Cardiac fibroblast (primary cell): ENCODE measurements around the gene PCDHB16.
A peak's percentile ranks its signal among the peaks of the same experiment; 100 is the strongest.
"Not testable (repeated sequence)": the region's sequence is repeated elsewhere in the genome, so short reads cannot be mapped to it uniquely, and the experiment has no call there.

Experiments
- DNase-seq, 2 donors: peaks; one replicate each; pipeline versions ENCODE4 v3.0.0 to v3.0.0-alpha.2; 2010; ENCODE audit warnings: low read depth in 2 of 2
- H3K4me3 ChIP-seq, 2 donors: replicated peaks in 1 of 2; 1 replicate in 1 of 2; 2 replicates in 1 of 2; pipeline ENCODE4 v1.5.1; 2011; ENCODE audit warnings: low read depth in 2 of 2, low read length in 2 of 2, mild to moderate bottlenecking in 2 of 2, moderate library complexity in 1 of 2
- TF ChIP-seq, protein P1 (sequence below): IDR thresholded peaks from one replicate; pipeline ENCODE4 v1.5.1; 2011; ENCODE audit warnings: low read depth, mild to moderate bottlenecking, low read length, inconsistent platforms

PCDHB16 gene

DNA sequence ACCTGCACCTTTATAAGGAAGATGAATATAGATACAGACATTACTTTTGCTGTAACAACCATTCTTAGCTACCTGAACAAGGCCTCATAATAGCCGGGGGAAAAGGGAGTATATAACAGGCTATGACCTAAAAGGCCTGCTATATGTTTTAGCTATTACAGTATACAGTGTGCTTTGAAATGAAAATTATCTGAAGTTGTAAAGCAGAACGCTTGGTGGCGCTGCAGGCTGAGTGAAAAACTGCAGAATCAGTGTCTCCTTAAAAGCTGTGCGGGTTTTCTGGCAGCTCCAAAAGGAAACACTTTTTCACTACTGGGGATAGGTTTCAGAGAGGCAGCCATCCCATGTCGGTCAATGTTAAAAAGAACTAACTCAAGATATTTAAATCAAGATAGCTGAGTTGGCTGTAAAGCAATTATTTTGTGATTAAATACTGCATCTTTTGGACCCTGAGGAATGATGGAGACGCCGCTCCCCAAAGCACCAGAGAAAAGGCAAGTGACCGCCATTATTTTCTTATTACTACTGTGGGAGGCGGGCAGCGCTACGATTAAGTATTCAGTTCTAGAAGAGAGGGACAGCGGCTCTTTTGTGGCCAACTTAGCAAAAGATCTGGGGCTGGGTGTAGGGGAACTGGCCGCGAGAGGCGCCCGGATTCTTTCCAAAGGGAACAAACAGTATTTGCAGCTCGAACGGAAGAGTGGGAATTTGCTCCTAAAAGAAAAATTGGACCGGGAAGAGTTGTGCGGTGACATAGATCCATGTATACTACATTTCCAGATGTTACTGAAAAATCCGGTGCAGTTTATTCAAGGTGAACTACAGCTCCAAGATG, 26.4 kb upstream of the PCDHB16 start:
- TF ChIP-seq, protein P1, sequence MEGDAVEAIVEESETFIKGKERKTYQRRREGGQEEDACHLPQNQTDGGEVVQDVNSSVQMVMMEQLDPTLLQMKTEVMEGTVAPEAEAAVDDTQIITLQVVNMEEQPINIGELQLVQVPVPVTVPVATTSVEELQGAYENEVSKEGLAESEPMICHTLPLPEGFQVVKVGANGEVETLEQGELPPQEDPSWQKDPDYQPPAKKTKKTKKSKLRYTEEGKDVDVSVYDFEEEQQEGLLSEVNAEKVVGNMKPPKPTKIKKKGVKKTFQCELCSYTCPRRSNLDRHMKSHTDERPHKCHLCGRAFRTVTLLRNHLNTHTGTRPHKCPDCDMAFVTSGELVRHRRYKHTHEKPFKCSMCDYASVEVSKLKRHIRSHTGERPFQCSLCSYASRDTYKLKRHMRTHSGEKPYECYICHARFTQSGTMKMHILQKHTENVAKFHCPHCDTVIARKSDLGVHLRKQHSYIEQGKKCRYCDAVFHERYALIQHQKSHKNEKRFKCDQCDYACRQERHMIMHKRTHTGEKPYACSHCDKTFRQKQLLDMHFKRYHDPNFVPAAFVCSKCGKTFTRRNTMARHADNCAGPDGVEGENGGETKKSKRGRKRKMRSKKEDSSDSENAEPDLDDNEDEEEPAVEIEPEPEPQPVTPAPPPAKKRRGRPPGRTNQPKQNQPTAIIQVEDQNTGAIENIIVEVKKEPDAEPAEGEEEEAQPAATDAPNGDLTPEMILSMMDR, result no peak
- no peak overlapping the region for H3K4me3 ChIP-seq
- no peak for DNase-seq

DNA sequence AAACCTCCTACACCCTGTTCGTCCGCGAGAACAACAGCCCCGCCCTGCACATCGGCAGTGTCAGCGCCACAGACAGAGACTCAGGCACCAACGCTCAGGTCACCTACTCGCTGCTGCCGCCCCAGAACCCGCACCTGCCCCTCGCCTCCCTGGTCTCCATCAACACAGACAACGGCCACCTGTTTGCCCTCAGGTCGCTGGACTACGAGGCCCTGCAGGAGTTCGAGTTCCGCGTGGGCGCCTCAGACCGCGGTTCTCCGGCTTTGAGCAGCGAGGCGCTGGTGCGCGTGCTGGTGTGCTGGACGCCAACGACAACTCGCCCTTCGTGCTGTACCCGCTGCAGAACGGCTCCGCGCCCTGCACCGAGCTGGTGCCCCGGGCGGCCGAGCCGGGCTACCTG, 24.8 kb upstream of the PCDHB16 start:
- H3K4me3 ChIP-seq, result not testable (repeated sequence)

DNA sequence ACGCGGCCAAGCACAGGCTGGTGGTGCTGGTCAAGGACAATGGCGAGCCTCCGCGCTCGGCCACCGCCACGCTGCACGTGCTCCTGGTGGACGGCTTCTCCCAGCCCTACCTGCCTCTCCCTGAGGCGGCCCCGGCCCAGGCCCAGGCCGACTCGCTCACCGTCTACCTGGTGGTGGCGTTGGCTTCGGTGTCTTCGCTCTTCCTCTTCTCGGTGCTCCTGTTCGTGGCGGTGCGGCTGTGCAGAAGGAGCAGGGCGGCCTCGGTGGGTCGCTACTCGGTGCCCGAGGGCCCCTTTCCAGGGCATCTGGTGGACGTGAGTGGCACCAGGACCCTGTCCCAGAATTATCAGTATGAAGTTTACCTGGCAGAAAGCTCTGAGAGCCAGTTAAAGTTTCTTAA, 24.3 kb upstream of the PCDHB16 start:
- not testable (repeated sequence) for H3K4me3 ChIP-seq

More for the DNA sequence above, 24.8 kb upstream of the PCDHB16 start:
- DNase-seq, result not testable (repeated sequence)

DNA sequence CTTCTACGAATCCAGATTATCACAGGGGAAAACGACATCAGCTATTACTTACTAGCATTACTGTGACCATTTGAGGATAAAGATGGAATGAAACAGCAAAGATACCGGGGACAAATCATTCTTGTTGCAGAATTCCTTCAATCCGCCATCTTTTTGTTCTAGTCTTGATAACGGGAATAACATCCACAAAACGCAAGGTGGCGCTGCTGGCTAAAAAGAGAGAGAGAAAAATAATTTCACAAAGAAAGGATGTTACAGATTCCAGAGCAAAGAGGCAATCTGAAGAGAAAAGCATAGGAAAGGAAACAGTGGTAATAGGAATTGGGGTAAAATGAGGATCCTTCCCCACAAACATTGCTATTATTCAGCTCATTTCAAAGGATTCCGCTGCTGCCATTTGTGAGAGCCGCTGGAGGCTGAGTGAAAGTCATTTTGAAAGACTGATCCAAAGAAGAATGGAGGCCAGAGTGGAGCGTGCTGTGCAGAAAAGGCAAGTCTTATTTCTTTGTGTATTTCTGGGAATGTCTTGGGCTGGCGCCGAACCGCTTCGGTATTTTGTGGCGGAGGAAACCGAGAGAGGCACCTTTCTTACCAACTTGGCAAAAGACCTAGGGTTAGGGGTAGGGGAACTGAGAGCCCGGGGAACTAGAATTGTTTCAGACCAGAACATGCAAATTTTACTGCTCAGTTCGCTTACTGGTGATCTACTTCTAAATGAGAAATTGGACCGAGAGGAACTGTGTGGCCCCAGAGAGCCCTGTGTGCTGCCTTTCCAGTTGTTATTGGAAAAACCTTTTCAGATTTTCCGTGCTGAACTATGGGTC, 9.6 kb upstream of the PCDHB16 start, which contains the start of gene PCDHB7:
Gene PCDHB7, plus strand, starts transcription at position 264 of the 824 bp plus-strand sequence. Its CDS starts 192 bp downstream, at position 456.
- DNase-seq, result peak; percentile 16 to 45
- no peak within 1 kb of the TSS for H3K4me3 ChIP-seq
- TF ChIP-seq, protein P1, result peak; percentile 32

More for the DNA sequence above, 24.3 kb upstream of the PCDHB16 start:
- not testable (repeated sequence) for DNase-seq

DNA sequence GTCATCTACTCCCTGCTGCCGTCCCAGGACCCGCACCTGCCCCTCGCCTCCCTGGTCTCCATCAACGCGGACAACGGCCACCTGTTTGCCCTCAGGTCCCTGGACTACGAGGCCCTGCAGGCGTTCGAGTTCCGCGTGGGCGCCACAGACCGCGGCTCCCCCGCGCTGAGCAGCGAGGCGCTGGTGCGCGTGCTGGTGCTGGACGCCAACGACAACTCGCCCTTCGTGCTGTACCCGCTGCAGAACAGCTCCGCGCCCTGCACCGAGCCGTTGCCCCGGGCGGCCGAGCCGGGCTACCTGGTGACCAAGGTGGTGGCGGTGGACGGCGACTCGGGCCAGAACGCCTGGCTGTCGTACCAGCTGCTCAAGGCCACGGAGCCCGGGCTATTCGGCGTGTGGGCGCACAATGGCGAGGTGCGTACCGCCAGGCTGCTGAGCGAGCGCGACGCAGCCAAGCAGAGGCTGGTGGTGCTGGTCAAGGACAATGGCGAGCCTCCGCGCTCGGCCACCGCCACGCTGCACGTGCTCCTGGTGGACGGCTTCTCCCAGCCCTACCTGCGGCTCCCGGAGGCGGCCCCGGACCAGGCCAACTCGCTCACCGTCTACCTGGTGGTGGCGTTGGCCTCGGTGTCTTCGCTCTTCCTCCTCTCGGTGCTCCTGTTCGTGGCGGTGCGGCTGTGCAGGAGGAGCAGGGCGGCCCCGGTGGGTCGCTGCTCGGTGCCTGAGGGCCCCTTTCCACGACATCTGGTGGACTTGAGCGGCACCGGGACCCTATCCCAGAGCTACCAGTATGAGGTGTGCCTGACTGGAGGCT, 7.7 kb upstream of the PCDHB16 start:
- not testable (repeated sequence) for DNase-seq, H3K4me3 ChIP-seq

DNA sequence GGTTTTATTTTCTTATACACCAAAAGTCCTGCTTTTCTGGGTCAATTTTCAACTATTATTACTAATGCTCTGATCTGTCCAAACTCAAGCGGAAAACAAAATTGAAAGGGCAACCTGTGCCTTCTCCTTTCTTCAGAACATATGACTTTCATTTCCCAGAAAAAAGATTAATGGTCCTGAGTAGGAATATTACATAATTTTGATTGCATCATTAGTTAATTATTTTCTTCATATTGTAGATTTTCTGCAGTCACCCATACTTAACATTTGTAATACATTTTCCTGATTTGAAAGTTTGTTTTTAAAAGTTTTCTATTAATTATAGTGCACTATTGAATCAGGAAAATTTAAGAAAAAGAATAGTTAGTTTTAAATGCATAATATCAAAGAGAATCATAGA, 6.3 kb upstream of the PCDHB16 start:
- TF ChIP-seq, protein P1, result no peak
- H3K4me3 ChIP-seq, result no peak overlapping the region
- DNase-seq, result no peak

DNA sequence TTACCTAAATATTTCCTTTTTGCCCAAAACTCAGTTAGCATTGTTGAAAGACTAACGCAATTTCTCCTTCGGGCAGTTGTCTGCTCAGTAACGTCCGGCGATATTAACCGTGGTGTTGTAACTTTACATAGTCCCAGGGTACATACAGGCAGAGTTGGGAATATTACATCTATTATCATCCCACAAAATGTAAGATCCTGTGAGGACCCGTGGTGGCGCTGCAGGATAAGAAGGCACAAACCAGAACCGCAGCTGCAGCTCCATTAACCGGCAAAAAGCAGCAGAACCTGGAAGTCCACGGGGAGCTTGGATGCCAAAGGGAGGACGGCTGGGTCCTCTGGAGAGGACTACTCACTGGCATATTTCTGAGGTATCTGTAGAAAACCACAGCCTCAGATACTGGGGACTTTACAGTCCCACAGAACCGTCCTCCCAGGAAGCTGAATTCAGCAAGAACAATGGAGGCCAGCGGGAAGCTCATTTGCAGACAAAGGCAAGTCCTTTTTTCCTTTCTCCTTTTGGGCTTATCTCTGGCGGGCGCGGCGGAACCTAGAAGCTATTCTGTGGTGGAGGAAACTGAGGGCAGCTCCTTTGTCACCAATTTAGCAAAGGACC, 4.5 kb upstream of the PCDHB16 start, which contains the start of gene PCDHB8:
Gene PCDHB8, plus strand, starts transcription at position 214 of the 615 bp plus-strand sequence. Its CDS starts 245 bp downstream, at position 459.
- H3K4me3 ChIP-seq, DNase-seq: not testable (repeated sequence)

DNA sequence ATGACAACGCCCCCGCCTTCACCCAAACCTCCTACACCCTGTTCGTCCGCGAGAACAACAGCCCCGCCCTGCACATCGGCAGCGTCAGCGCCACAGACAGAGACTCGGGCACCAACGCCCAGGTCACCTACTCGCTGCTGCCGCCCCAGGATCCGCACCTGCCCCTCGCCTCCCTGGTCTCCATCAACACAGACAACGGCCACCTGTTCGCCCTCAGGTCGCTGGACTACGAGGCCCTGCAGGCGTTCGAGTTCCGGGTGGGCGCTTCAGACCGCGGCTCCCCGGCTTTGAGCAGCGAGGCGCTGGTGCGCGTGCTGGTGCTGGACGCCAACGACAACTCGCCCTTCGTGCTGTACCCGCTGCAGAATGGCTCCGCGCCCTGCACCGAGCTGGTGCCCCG, 2.8 kb upstream of the PCDHB16 start:
- not testable (repeated sequence) for H3K4me3 ChIP-seq, DNase-seq

DNA sequence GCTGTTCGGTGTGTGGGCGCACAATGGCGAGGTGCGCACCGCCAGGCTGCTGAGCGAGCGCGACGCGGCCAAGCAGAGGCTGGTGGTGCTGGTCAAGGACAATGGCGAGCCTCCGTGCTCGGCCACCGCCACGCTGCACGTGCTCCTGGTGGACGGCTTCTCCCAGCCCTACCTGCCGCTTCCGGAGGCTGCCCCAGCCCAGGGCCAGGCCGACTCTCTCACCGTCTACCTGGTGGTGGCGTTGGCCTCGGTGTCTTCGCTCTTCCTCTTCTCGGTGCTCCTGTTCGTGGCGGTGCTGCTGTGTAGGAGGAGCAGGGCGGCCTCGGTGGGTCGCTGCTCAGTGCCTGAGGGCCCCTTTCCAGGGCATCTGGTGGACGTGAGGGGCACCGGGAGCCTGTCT, 2.3 kb upstream of the PCDHB16 start:
- not testable (repeated sequence) for H3K4me3 ChIP-seq, DNase-seq
